HG02610 (cell line): Measurements from ENCODE around the gene NDUFA3.

Experiments used
- ATAC-seq: cut with Tn5 transposase; IDR thresholded peaks from one replicate; pipeline ENCODE4 v1.9.1; 2021; ENCODE audit warnings: mild to moderate bottlenecking, moderate library complexity; ENCODE audit not compliant: unreplicated experiment

NDUFA3 gene

GRCh38 chr19:54107876-54108490 lies 5.3 kb downstream of the NDUFA3 start:
- ATAC-seq: no peak

DNA sequence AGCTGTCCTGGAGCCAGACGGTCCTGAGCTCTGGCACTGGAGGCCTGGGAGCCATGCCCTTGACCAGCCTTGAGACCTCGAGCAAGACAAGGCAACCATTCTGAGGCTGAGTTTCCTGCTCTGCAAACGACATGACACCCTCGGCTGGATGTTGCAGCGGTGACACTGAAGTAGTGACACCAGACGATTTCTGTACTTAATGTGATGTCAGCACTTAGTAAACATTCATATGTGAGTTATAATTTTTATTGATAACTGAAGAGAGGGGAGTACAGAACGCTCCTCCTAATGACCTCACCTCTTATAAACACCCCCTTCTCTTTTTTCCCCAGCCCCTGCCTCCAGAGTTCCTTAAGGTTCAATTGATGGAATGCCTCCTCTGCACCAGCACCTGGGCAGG lies 5.8 kb downstream of the NDUFA3 start:
- no peak for ATAC-seq

DNA sequence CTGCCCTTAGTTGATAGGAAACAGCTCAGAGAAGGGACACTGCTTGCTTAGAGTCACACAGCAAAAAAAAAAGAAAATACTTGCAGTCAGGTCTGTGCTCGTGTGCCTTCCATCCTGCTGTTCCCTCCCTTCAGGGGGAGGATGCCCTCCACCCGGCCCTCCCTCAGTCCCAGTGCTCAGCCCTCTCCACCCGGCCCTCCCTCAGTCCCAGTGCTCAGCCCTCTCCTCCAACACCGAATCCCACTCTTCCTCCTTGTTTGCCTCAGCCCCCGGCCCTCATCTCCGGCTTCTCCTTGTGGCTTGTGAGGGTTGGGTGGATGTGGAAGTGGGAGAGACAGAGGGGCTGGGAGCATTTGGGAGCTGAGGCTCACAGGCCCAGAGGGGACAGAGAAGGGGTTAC lies 7.0 kb downstream of the NDUFA3 start:
- ATAC-seq: no peak

GRCh38 chr19:54114340-54115108 lies 11.9 kb downstream of the NDUFA3 start:
- peak; percentile 36 for ATAC-seq

DNA sequence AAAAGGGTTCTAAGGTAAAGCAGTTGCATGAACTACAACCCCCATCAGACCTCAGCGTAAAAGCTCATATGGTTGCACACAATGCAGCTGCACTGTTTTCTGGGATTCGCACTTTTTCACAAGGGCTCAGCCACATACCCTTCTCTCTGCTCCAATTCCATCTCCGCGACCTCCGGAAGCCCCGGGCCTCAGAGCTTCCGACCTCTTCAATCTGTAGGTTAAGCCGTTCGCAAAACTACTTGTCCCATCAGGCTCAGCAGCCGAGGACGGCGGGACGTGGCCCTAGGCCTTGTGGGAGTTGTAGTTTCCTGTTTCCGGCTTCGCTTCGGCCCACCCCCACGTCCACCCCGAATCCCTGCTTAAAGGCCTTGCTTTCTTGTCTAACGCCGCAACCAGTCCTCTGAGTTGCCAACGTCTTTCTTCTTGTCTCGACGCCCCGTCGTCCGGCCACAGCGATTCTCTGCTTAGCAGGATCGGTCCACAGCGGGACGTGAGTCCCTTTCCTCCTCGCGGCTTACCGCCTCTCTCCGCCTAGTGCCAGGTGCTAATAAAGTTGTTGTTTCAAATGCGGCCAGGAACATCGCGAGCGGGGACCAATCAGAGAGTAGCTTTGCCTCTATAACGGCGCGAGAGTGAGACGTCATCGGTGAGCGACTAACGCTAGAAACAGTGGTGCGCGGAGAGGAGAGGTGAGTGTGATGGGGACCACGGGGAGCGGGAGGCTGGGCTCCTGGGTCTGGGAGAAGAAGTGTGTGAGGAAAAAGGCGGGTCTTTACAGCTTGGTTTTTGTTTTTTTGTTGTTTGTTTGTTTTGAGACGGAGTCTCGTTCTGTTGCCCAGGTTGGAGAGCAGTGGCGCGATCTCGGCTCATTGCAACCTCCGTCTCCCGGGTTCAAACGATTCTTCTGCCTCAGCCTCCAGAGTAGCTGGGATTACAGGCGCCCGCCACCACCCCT lies 12.7 kb downstream of the NDUFA3 start, which contains the start of the genes PRPF31 and TFPT:
PRPF31 (plus strand) TSS at position 646 of the 955 bp plus-strand sequence. CDS start 2,525 bp downstream, outside the sequence.
TFPT (minus strand) TSS at position 549 of the 955 bp plus-strand sequence; CDS start at position 161, 388 bp downstream.
- peak; percentile 81 for ATAC-seq

DNA sequence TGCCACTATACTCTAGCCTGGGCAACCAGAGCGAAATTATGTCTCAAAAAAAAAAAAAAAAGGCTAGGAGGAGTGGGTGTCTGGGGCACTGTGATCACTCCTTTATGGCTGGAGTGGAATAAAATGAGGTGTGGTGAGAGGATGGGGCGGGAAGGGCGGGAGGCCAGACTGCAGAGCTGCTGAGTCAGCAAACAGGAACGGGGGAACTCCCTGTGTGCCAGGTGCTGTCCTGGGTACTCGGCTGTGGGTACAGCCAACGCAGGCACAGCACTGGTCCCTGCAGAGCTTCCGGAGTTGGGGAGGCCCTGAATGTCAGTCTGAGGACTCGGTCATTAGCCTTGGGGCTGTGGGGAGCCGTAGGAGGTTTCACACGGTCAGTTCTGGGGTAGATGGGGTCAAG lies 18.6 kb downstream of the NDUFA3 start:
- no peak for ATAC-seq

GRCh38 chr19:54123682-54124081 lies 21.0 kb downstream of the NDUFA3 start:
- no peak for ATAC-seq

DNA sequence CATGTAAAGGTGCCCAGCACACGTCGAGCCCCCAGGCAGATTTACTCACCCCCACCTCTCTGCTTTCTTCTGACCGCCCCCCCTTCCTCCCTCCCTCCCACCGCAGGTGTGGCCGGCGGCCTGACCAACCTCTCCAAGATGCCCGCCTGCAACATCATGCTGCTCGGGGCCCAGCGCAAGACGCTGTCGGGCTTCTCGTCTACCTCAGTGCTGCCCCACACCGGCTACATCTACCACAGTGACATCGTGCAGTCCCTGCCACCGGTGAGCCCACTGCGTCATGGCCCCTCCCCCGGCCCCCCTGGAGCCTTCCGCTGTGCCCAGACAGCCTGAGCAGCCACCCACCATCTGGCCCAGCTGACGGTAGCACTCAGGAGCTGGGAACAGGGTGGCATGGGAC lies 21.7 kb downstream of the NDUFA3 start:
- no peak for ATAC-seq

DNA sequence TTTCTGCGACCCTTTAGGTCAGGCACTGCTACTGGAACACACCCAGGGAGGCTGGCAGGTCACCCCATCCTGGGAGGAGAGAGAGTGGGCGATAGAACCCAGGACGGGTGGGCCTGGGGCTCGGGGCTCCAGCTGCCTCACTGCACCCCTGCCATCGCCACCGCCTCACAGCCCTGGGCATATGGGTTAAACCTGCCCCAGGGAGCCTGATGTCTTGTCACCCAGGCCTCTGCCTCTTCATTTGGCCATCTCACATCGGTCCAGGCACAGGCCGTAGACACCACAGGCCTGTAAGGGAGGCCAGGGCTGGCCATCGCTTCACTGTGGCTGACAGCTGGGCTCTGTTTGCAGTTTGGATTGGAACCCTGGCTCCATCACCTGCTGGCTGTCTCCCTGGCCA lies 23.1 kb downstream of the NDUFA3 start:
- no peak for ATAC-seq

DNA sequence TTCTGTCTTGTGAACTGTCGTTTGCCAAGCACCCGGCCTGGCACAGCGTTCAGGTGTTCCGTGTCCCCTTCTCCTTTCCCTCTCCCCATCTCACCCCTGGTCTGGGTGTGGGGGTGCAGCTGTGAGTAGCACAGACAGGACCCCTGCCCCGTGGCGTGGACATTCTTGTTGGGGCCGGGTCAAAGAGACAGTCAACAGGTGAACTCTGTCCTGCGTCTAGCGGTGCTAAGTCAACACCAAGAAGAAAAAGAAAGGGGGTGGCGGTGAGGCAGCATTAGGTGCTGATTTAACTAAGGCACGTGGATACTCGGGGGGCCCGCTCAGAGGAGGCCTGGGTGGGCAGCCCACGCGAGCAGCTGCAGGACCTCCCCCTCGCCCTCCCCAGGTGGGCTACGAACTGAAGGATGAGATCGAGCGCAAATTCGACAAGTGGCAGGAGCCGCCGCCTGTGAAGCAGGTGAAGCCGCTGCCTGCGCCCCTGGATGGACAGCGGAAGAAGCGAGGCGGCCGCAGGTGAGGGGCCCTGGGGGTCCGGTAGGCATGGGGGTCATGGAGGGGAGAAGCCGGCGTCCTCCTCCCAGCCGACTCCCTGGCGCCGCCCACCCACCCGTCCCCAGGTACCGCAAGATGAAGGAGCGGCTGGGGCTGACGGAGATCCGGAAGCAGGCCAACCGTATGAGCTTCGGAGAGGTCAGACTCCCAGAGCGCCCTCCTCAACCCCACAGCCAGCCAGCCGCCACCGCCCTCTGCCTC lies 25.2 kb downstream of the NDUFA3 start:
- no peak for ATAC-seq

- no peak for ATAC-seq
These were observed 25.7 kb downstream of the NDUFA3 start for GRCh38 chr19:54128441-54128725.

- no peak for ATAC-seq
These were observed 26.4 kb downstream of the NDUFA3 start for GRCh38 chr19:54128796-54129616.

DNA sequence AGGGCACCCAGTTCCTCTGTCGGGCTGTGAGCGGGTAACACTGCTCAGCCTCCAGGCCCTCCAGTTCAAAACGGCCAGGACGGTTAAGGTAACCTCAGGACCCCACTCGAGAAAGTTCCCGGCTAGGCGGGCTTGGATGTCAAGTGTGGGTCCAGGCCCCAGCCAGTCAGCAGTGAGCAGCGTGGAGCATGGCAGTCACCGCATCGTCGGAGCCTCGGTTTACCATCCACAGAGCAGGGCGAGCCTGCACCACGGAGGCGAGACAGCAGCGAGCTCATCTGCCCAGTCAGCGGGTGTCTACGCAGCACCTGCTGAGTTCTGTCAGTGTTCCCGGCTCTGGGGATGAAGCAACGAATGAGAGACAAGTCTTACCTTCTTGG lies 27.0 kb downstream of the NDUFA3 start:
- ATAC-seq: no peak

GRCh38 chr19:54133312-54133956 lies 30.8 kb downstream of the NDUFA3 start:
- ATAC-seq: no peak

DNA sequence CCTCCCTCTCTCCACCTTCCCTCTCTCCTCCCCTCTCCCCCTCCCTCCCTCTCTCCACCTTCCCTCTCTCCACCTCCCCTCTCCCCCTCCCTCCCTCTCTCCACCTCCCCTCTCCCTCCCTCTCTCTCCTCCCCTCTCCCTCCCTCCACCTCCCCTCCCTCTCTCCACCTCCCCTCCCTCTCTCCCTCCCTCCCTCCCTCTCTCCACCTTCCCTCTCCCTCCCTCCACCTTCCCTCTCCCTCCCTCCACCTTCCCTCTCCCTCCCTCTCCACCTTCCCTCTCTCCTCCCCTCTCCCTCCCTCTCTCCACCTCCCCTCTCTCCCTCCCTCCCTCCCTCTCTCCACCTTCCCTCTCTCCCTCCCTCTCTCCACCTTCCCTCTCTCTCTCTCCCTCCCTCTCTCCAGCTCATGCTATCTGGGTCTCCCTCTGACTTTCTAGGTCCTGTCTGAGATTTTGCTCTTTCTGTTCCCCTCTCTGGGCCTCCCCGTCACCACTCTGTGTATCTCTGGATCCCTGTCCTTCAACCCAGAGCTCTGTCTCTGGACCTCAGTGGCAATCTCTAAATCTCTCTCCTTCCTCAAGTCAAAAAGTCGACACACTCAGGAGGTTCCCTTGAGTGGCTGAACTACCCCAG lies 31.4 kb downstream of the NDUFA3 start:
- ATAC-seq: no peak

DNA sequence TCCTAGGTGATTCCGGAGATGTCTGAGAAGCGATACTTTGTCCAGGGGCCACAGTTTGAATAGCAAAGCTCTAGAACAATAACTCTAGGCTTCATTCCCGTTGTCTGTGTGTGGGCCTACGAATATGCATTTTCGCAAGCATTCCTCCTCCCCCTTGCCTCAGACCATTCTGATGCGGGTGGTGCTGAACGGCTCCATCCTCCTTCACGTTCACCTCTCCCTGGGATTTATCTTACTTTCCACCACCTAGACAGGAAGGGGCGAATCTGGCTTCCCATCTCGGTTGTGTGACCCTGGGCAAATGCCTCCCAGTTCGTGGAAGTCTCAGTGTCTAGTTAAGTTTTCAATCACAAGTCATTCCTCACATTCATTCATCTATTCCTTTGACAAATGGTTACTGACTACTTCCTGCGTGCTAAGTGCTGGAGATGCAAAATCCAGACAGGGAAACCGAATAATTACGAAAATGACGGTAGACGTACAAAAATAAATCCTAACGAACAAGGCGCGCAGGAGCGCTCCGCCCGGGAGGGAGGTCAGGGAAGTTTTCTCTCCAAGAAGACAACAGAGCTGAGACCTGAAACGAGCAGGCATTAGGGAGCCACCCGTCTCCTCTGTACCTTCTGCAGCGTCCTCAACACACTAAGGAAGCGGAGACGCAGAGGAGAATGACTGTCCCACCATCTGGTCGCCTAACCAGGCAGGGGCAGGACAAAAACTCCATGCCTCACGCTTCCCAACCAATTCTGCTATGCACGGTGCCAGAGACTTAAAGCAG lies 33.6 kb downstream of the NDUFA3 start:
- no peak for ATAC-seq

DNA sequence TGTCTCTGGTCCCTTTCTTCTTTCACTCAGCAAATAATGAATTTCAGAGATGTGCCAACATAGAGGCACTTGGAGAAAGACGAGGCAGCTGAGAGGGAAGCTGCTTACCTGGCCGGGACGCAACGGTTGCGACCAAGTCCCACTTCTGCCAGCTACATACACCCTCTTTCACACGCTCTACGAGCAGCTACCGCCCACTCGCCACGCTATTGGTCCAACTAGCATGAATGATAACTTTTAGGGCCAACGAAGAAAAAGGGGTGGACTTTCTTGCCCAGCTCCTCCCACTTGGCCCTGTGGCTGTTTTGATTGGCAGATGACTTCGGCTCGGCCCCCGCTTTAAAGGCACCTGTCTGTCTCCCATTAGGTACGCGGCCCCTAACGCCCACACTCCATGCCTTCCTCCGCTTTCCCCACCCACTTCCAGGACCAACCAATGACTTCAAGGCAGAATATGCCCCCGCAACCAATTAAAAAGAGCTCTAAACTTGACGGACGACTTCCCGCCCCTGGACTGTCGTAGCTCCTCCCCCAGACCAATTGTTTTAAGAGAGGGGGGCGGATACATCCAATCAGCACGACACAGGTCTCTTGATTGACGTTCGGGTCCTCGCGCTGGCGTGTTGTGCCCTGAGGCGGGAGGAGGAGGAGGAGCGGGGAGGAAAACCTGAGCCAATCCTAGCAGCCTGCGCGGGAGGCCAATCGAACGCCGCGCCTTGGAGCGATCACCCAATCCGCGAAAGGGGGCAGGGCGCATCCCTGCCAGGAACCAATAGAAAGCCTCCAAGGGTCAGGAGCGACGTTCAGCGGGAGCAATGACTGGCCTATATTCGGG lies 34.4 kb downstream of the NDUFA3 start:
- ATAC-seq: peak; percentile 78
